GM12892 (cell line): ENCODE data around the gene TMEM267.

Experiments
- POLR2A ChIP-seq: IDR thresholded peaks from 2 replicates; pipeline ENCODE4 v1.6.1; 2011; ENCODE audit warnings: low read depth, low read length, control low read depth
- POLR2AphosphoS5 ChIP-seq: IDR thresholded peaks from 2 replicates; pipeline ENCODE4 v1.6.1; 2011; ENCODE audit warnings: low read depth, low read length, control low read depth
- TAF1 ChIP-seq: IDR thresholded peaks from 2 replicates; pipeline ENCODE4 v1.6.1; 2011; ENCODE audit warnings: low read depth, mild to moderate bottlenecking, control low read depth, low read length, borderline replicate concordance

GRCh38 chr5:43420241-43420640, 63.4 kb downstream of the TMEM267 start:
- TF ChIP-seq POLR2A (no peak), TAF1 (no peak), POLR2AphosphoS5 (no peak)
